GM13976 (cell line): ENCODE data around the gene ACP6.
A peak's percentile ranks its signal among the peaks of the same experiment; 100 is the strongest.

Experiments
- DNase-seq: peaks from one replicate; pipeline ENCODE4 v3.0.0; 2012; ENCODE audit warnings: low spot score
- in situ Hi-C: fragments of 300-500 bp; cut with MboI; formaldehyde crosslinking; loops from one replicate; pipeline ENCODE4 v1.12.0; 2022; ENCODE audit warnings: low sequenced_read_pairs, mixed read lengths, inconsistent platforms; ENCODE audit not compliant: unreplicated experiment
- TF ChIP-seq, protein P1 (sequence below): IDR thresholded peaks from 2 replicates; pipeline ENCODE4 v1.5.1; 2012; ENCODE audit warnings: borderline replicate concordance, mild to moderate bottlenecking; ENCODE audit not compliant: insufficient read depth; ENCODE audit errors: extremely low read depth, missing control alignments, control extremely low read depth

The ACP6 gene

DNA sequence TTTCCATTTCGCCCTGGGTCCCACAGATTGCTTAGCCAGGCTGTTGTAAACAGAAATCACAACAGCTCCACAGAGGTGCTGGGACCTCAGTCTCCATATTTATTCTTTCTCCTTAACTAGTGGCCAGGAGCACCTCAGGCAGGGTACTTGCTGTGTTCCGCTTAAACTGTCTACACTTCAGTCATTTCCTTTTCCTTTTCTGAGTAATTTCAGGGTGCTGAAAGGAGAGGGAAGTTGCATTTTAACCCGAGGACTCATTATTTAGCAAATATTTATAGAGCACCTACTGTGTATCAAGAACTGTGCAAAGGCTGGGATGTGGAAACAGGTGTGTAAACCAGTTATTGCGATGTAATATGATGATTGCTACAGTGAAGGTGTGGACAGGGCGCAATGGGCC lies 41.9 kb downstream of the ACP6 start:
- in situ Hi-C loops: no loop called here
- DNase-seq: no peak
- TF ChIP-seq, protein P1, sequence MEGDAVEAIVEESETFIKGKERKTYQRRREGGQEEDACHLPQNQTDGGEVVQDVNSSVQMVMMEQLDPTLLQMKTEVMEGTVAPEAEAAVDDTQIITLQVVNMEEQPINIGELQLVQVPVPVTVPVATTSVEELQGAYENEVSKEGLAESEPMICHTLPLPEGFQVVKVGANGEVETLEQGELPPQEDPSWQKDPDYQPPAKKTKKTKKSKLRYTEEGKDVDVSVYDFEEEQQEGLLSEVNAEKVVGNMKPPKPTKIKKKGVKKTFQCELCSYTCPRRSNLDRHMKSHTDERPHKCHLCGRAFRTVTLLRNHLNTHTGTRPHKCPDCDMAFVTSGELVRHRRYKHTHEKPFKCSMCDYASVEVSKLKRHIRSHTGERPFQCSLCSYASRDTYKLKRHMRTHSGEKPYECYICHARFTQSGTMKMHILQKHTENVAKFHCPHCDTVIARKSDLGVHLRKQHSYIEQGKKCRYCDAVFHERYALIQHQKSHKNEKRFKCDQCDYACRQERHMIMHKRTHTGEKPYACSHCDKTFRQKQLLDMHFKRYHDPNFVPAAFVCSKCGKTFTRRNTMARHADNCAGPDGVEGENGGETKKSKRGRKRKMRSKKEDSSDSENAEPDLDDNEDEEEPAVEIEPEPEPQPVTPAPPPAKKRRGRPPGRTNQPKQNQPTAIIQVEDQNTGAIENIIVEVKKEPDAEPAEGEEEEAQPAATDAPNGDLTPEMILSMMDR: no peak

GRCh38 chr1:147627435-147628110 lies 42.8 kb downstream of the ACP6 start:
- TF ChIP-seq, protein P1: peak; percentile 76
- DNase-seq: peak; percentile 84
- in situ Hi-C loops: no loop called here

GRCh38 chr1:147626739-147627138 lies 43.6 kb downstream of the ACP6 start:
- in situ Hi-C loops: no loop called here
- DNase-seq: no peak
- TF ChIP-seq, protein P1: no peak

GRCh38 chr1:147626291-147626690 lies 44.0 kb downstream of the ACP6 start:
- in situ Hi-C loops: no loop called here
- DNase-seq: no peak
- TF ChIP-seq, protein P1: no peak

GRCh38 chr1:147625362-147625995 lies 44.8 kb downstream of the ACP6 start:
- TF ChIP-seq, protein P1: no peak
- no peak for DNase-seq
- in situ Hi-C loops: no loop called here

- TF ChIP-seq, protein P1: no peak
- in situ Hi-C loops: no loop called here
- DNase-seq: no peak
Measured at GRCh38 chr1:147624529-147624928, 45.8 kb downstream of the ACP6 start.
